IMR-90 (cell line): ENCODE measurements around the gene IDH3A. TPM values are rescaled to one million over a fixed set of nuclear protein-coding genes. Genes with fewer than 3 reads are reported as not detected.

Source experiments
- ATAC-seq: fragments of 200-7000 bp; cut with Tn5 transposase; 2 replicates; pipeline ENCODE4 v1.9.1; 2020; ENCODE audit warnings: low read depth, mild to moderate bottlenecking, moderate library complexity
- BruUV-seq: library from RNA; stranded (reverse); fragments of 400-500 nt; replicated peaks from 2 replicates; lab custom pipeline; 2021; lab: Mats Ljungman, UMichigan
- CTCF ChIA-PET: fragments of 300-600 bp; formaldehyde crosslinking; extraction: SDS; loops from one replicate; lab custom pipeline; 2021; ENCODE audit warnings: antibody characterized with exemption; lab: Yijun Ruan, JAX
- POLR2A ChIA-PET: fragments of 300-600 bp; sonication (Branson Sonifier 250); formaldehyde crosslinking; loops from one replicate; lab custom pipeline; 2022; ENCODE audit warnings: antibody characterized with exemption; ENCODE audit not compliant: unreplicated experiment; lab: Charles Lee
- DNase-seq: peaks from one replicate; pipeline ENCODE4 v3.0.0; 2013
- H2AFZ ChIP-seq: replicated peaks from 2 replicates; pipeline ENCODE3; 2013; ENCODE audit warnings: low read length, mild to moderate bottlenecking; ENCODE audit not compliant: poor library complexity
- H2AK5ac ChIP-seq: 2 replicates; pipeline ENCODE4 v1.6.1; 2013; ENCODE audit warnings: low read depth, low read length, inconsistent platforms
- H2AK9ac ChIP-seq: replicated peaks from 2 replicates; pipeline ENCODE3; 2013; ENCODE audit warnings: mild to moderate bottlenecking, low read depth, low read length, moderate library complexity; ENCODE audit not compliant: poor library complexity
- H2BK120ac ChIP-seq: 2 replicates; pipeline ENCODE4 v1.6.1; 2013; ENCODE audit warnings: low read depth, low read length, inconsistent platforms
- H2BK15ac ChIP-seq: 3 replicates; pipeline ENCODE4 v1.6.1; 2013; ENCODE audit warnings: low read depth, low read length, inconsistent platforms
- H2BK20ac ChIP-seq: 2 replicates; pipeline ENCODE4 v1.6.1; 2013; ENCODE audit warnings: low read depth, mild to moderate bottlenecking, inconsistent platforms, low read length, moderate library complexity
- H2BK5ac ChIP-seq: 2 replicates; pipeline ENCODE4 v1.6.1; 2013; ENCODE audit warnings: mild to moderate bottlenecking, low read depth, low read length, inconsistent platforms; ENCODE audit not compliant: poor library complexity, severe bottlenecking
- H3K14ac ChIP-seq: replicated peaks from 2 replicates; pipeline ENCODE4 v1.6.1; 2013; ENCODE audit warnings: low read depth, low read length, inconsistent platforms
- H3K18ac ChIP-seq: 2 replicates; pipeline ENCODE4 v1.6.1; 2013; ENCODE audit warnings: low read depth, low read length, control low read depth
- H3K23ac ChIP-seq: 2 replicates; pipeline ENCODE4 v1.6.1; 2013; ENCODE audit warnings: low read depth, low read length, inconsistent platforms
- H3K27ac ChIP-seq: 2 replicates; pipeline ENCODE4 v1.5.1; 2013; ENCODE audit warnings: mild to moderate bottlenecking, control low read depth, low read length; ENCODE audit not compliant: insufficient read depth
- H3K27me3 ChIP-seq: 2 replicates; pipeline ENCODE4 v1.6.1; 2013; ENCODE audit warnings: low read length; ENCODE audit not compliant: control insufficient read depth, insufficient read depth
- H3K36me3 ChIP-seq: 2 replicates; pipeline ENCODE4 v1.6.1; 2013; ENCODE audit warnings: low read length, mixed read lengths; ENCODE audit not compliant: control insufficient read depth, insufficient read depth
- H3K4ac ChIP-seq: 2 replicates; pipeline ENCODE4 v1.6.1; 2013; ENCODE audit warnings: low read depth, low read length, inconsistent platforms
- H3K4me1 ChIP-seq: 2 replicates; pipeline ENCODE4 v1.6.1; 2013; ENCODE audit warnings: low read length, mixed read lengths; ENCODE audit not compliant: control insufficient read depth, insufficient read depth
- H3K4me2 ChIP-seq: 2 replicates; pipeline ENCODE4 v1.6.1; 2013; ENCODE audit warnings: low read depth, mild to moderate bottlenecking, control low read depth, low read length, moderate library complexity
- H3K4me3 ChIP-seq: 2 replicates; pipeline ENCODE4 v1.5.1; 2013; ENCODE audit warnings: low read depth, mild to moderate bottlenecking, control low read depth, low read length, moderate library complexity; ENCODE audit not compliant: insufficient read depth
- H3K56ac ChIP-seq: 2 replicates; pipeline ENCODE4 v1.6.1; 2013; ENCODE audit warnings: low read length, inconsistent platforms; ENCODE audit not compliant: insufficient read depth; ENCODE audit errors: extremely low read depth
- H3K79me1 ChIP-seq, 2 experiments: 2 replicates each; pipeline ENCODE4 v1.6.1; 2013; ENCODE audit warnings: low read length in 2 of 2, inconsistent platforms in 1 of 2, low read depth in 1 of 2
- H3K9ac ChIP-seq: 2 replicates; pipeline ENCODE4 v1.6.1; 2013; ENCODE audit warnings: low read depth, low read length, control low read depth
- H3K9me1 ChIP-seq: 2 replicates; pipeline ENCODE4 v1.6.1; 2013; ENCODE audit warnings: low read length, inconsistent platforms; ENCODE audit not compliant: insufficient read depth
- H3K9me3 ChIP-seq: 2 replicates; pipeline ENCODE4 v1.6.1; 2013; ENCODE audit warnings: low read length; ENCODE audit not compliant: control insufficient read depth, insufficient read depth
- H4K20me1 ChIP-seq: 2 replicates; pipeline ENCODE4 v1.6.1; 2013; ENCODE audit warnings: low read length, inconsistent platforms; ENCODE audit not compliant: insufficient read depth
- H4K5ac ChIP-seq: 2 replicates; pipeline ENCODE4 v1.6.1; 2013; ENCODE audit warnings: mild to moderate bottlenecking, low read depth, low read length, control low read depth
- H4K8ac ChIP-seq, 2 experiments: 2 replicates each; pipeline ENCODE4 v1.6.1; 2013; ENCODE audit warnings: low read depth in 2 of 2, low read length in 2 of 2, control low read depth in 1 of 2, inconsistent platforms in 1 of 2
- H4K91ac ChIP-seq: 2 replicates; pipeline ENCODE4 v1.6.1; 2013; ENCODE audit warnings: low read depth, low read length, inconsistent platforms; ENCODE audit not compliant: insufficient read depth
- CEBPB ChIP-seq: IDR thresholded peaks from 2 replicates; pipeline ENCODE4 v1.6.1; 2012; ENCODE audit warnings: low read depth, low read length, improper control_type of control experiment
- WGBS, 2 experiments: methylation state at CpG; one replicate each; pipeline versions ENCODE4 v1.1.5 to v1.1.7; 2013; ENCODE audit warnings: missing lambda C conversion rate in 2 of 2; ENCODE audit not compliant: insufficient read length in 1 of 2; ENCODE audit errors: extremely low coverage in 2 of 2; 5-methylcytosine and 5-hydroxymethylcytosine counted together
- dilution Hi-C: fragments of 300-500 bp; cut with HindIII; formaldehyde crosslinking; loops from one replicate; pipeline ENCODE4 v1.14.3; 2018; ENCODE audit warnings: low sequenced_read_pairs; ENCODE audit not compliant: unreplicated experiment
- in situ Hi-C: fragments of 300-500 bp; cut with MboI; formaldehyde crosslinking; loops from 3 replicates; pipeline ENCODE4 v1.14.3; 2019; ENCODE audit warnings: low sequenced_read_pairs, inconsistent platforms, mixed read lengths
- intact Hi-C: fragments of 100-400 bp; cut with micrococcal nuclease; formaldehyde crosslinking; loops from 2 replicates; pipeline ENCODE4 v1.10.0; 2022
- polyA plus RNA-seq, 3 experiments: library from polyadenylated mRNA; depleted of rRNA; stranded (reverse); fragments of >200 nt; gene quantifications; 2 replicates each; pipeline ENCODE4 v1.2.3, GENCODE V29; 2012; ENCODE audit warnings: low replicate concordance in 1 of 3
- total RNA-seq: library from RNA; depleted of rRNA; stranded (reverse); fragments of >200 nt; gene quantifications from 2 replicates; pipeline ENCODE4 v1.2.3, GENCODE V29; 2012
- TF ChIP-seq, protein P1 (sequence below): fragments of 150-350 bp; IDR thresholded peaks from 2 replicates; pipeline ENCODE4 v1.6.1; 2017; ENCODE audit warnings: mild to moderate bottlenecking, antibody characterized with exemption, low read length, low read depth

Gene IDH3A
- total and polyA plus RNA-seq, 2 of the 4 experiments (the other 2 are of a cell fraction): 34.5 to 47.7 TPM

DNA sequence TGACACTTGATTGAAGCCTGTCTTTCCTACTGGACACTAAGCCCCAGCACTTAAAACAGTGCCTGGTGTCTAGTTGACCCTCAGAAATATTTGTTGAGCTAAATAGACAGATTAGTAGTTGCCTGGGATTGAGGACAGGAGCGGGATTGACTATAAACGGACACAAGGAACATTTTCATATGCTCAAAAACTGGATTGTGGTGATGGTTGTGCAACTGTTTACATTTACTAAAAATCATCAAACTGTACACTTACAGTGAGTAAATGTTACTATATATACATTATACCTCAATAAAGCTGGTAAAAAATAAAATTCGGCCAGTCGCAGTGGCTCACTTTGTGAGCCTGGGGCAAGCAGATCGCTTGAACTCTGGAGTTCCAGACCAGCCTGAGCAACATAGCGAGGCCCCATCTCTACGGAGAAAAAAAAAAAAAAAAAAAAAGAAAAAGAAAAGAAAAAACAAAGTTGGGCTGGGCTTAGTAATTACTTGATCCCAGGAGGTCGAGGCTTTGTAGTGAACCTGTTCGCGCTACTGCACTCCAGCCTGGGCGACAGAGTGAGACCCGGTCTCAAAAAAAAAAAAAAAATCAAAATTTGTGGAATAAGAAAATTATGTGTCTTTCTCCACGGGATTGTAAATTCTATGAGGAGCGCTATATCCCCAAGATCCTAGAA, 632 bp upstream of the IDH3A start:
- H4K20me1 ChIP-seq: peaks cover 7% of the 10 kb centered on the region; the same call in 1 of the 2 replicates
- peak overlapping the region; percentile 76 for H3K4me3 ChIP-seq
- peaks cover 11% of the 10 kb centered on the region for H3K9me1 ChIP-seq
- H3K14ac ChIP-seq: peak overlapping the region; percentile 91
- in situ Hi-C loops: no loop called here
- peaks cover 15 to 42% of the 10 kb centered on the region in 2 experiments; a peak in 3 of 4 replicates for H3K79me1 ChIP-seq
- peak overlapping the region; percentile 85 for H3K23ac ChIP-seq
- H3K27ac ChIP-seq: peak overlapping the region; percentile 55; the same call in 1 of the 2 replicates
- CTCF ChIA-PET: no interaction called here
- no peak overlapping the region for H2BK20ac ChIP-seq
- no peaks in the 10 kb centered on the region for H3K36me3 ChIP-seq
- no peak overlapping the region for H4K91ac ChIP-seq
- H3K18ac ChIP-seq: peak overlapping the region; percentile 59; the same call in 1 of the 2 replicates
- H3K9ac ChIP-seq: peak overlapping the region; percentile 75
- H3K4me2 ChIP-seq: peak overlapping the region; percentile 76
- H2AK5ac ChIP-seq: no peak overlapping the region
- no peak overlapping the region for H2BK15ac ChIP-seq
- WGBS, 2 experiments: no CpG with 5 or more reads among the region's 14 CpGs
- ATAC-seq: 0 out of 2 replicates have a peak, but pooled peaks have one; percentile 2
- H3K9me3 ChIP-seq: no peaks in the 10 kb centered on the region
- peak overlapping the region; percentile 78 for H2BK5ac ChIP-seq
- peaks cover 5% of the 10 kb centered on the region for H3K4me1 ChIP-seq
- peak overlapping the region; percentile 82 for H3K56ac ChIP-seq
- H2BK120ac ChIP-seq: no peak overlapping the region
- H4K8ac ChIP-seq: peak overlapping the region; percentile 63 to 80; a peak in 3 of 4 replicates
- peak; percentile 80 for TF ChIP-seq CEBPB
- TF ChIP-seq, protein P1, sequence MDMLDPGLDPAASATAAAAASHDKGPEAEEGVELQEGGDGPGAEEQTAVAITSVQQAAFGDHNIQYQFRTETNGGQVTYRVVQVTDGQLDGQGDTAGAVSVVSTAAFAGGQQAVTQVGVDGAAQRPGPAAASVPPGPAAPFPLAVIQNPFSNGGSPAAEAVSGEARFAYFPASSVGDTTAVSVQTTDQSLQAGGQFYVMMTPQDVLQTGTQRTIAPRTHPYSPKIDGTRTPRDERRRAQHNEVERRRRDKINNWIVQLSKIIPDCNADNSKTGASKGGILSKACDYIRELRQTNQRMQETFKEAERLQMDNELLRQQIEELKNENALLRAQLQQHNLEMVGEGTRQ: no peak
- peak overlapping the region; percentile 52; the same call in 1 of the 2 replicates for H4K5ac ChIP-seq
- POLR2A ChIA-PET: interaction anchor here (0.7 kb wide), 2 partner anchors 70 to 114 kb away, joined by 4 to 8 read pairs; no protein-coding TSS in a partner anchor
- intact Hi-C loops: no loop called here
- H2AFZ ChIP-seq: no peak overlapping the region
- BruUV-seq: TSS peak; percentile 94
- peak overlapping the region; percentile 84 for H2AK9ac ChIP-seq
- peak; percentile 14 for DNase-seq
- no peaks in the 10 kb centered on the region for H3K27me3 ChIP-seq
- dilution Hi-C loops: no loop called here
- peak overlapping the region; percentile 80 for H3K4ac ChIP-seq
